ENCODE data around the gene ZNF212.

The ZNF212 gene

DNA sequence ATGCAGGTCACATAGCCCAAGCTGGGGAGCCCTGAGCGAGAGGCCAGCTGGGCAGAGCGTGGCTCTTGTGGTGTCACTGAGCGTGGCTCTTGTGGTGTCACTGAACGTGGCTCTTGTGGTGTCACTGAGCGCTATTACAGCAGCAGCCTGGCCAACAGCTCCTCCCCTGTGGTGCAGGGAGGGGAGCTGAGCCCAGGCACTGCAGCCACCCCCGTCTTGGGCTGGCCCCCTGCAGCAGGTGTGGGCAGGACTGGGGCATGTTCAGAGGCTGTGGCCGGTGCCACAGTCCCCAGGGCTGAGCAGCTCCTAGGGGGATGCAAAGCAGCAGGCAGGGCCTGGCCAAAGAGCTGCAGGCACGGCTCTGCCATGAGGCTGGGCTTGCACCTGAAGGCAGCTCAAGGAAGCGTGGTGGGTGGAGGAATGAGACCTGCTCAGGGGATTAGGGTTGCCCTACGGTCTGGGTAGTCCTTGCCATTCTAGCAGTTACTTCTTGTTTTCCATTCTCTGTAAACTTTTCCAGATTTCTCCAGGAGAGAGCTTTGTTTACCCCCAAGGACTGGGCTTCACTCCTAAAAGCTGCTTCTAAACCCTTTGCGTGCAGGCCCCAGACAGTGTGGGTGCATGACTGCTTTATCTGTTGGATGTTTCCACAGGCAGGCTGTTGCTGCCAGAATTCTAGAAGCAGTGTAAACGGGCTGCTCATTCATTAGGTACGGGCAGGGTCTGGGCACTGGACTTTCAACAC, 51.8 kb downstream of the ZNF212 start:
- Histone ChIP-seq H3K27ac (replicated peaks) (no peak overlapping the region), H3K27me3 (ENCODE audit: insufficient read depth, poor library complexity, severe bottlenecking) (no peaks in the 10 kb centered on the region), H3K4me3 (replicated peaks; ENCODE audit: insufficient read depth, low read length) (no peak overlapping the region)
- TF ChIP-seq POLR2AphosphoS5 (IDR thresholded peaks at IDR 0.05; ENCODE audit: low read depth) (no peak), SPI1 (IDR thresholded peaks at IDR 0.05; ENCODE audit: borderline replicate concordance, low read depth) (no peak)
- TF ChIP-seq, protein P1, sequence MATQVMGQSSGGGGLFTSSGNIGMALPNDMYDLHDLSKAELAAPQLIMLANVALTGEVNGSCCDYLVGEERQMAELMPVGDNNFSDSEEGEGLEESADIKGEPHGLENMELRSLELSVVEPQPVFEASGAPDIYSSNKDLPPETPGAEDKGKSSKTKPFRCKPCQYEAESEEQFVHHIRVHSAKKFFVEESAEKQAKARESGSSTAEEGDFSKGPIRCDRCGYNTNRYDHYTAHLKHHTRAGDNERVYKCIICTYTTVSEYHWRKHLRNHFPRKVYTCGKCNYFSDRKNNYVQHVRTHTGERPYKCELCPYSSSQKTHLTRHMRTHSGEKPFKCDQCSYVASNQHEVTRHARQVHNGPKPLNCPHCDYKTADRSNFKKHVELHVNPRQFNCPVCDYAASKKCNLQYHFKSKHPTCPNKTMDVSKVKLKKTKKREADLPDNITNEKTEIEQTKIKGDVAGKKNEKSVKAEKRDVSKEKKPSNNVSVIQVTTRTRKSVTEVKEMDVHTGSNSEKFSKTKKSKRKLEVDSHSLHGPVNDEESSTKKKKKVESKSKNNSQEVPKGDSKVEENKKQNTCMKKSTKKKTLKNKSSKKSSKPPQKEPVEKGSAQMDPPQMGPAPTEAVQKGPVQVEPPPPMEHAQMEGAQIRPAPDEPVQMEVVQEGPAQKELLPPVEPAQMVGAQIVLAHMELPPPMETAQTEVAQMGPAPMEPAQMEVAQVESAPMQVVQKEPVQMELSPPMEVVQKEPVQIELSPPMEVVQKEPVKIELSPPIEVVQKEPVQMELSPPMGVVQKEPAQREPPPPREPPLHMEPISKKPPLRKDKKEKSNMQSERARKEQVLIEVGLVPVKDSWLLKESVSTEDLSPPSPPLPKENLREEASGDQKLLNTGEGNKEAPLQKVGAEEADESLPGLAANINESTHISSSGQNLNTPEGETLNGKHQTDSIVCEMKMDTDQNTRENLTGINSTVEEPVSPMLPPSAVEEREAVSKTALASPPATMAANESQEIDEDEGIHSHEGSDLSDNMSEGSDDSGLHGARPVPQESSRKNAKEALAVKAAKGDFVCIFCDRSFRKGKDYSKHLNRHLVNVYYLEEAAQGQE (IDR thresholded peaks at IDR 0.05; ENCODE audit: insufficient replicate concordance, low read depth) = no peak
- DNase-seq (ENCODE audit: low read depth in 1 of 2, low spot score in 1 of 2) = no peak

DNA sequence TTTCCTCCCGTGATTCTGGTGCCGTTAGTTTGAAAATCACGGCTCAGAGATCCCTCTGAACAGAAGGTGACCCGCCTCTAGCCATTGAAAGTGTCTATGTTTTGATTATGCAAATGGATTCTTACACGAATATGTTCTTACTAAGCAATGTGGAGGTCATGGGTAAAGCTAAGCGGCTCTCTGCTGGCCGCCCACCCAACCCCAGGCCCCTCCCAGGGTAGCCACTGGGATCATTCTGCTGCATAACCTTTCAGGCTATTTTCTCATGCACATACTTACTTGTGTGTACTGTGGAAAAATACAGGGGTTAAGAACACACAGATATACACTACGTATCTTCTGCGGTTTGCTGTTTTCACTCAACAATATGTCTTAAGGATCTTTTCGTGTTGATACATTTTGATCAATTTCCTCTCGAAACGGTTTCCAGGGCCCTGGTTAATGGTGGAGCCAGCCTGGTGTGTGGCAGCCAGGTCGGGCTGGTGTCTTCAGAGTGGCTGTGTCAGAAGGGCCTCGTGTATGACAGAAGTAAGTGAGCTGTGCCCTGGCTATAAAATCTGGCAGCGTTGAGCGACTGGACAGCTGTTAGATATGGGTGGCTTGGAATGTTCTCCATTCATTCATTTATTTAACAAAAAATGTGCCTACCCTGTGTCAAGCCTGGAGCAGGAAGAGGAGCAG, 52.5 kb downstream of the ZNF212 start:
- TF ChIP-seq, protein P1 (IDR thresholded peaks at IDR 0.05; ENCODE audit: insufficient replicate concordance, low read depth) = no peak
- TF ChIP-seq SPI1 (IDR thresholded peaks at IDR 0.05; ENCODE audit: borderline replicate concordance, low read depth) = no peak
- H3K4me3 ChIP-seq (replicated peaks; ENCODE audit: insufficient read depth, low read length) = no peak overlapping the region
- H3K27ac ChIP-seq (replicated peaks) = no peak overlapping the region
- DNase-seq (ENCODE audit: low read depth in 1 of 2, low spot score in 1 of 2) = no peak
- no peaks in the 10 kb centered on the region for H3K27me3 ChIP-seq (ENCODE audit: insufficient read depth, poor library complexity, severe bottlenecking)

DNA sequence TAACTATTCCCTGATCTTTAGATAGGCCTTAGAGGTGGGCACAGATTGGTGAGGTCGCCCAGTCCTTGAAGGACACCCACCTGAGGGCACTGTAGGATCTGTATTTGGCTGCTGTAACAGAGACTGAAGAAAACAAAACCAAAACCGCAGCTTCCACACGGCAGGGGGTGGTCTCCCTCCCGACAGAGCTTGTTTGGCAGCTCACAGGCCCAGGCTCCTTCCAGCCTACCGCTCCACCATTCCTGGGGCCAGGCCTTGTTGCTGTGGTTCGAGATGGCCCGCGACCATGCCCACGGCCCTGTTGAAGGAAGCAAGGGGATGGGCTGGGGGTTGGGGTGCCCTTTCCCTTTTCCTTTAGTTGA, 53.0 kb downstream of the ZNF212 start:
- Histone ChIP-seq H3K4me3 (replicated peaks; ENCODE audit: insufficient read depth, low read length) (no peak overlapping the region), H3K27ac (replicated peaks) (no peak overlapping the region), H3K27me3 (ENCODE audit: insufficient read depth, poor library complexity, severe bottlenecking) (no peaks in the 10 kb centered on the region)
- TF ChIP-seq POLR2AphosphoS5 (IDR thresholded peaks at IDR 0.05; ENCODE audit: low read depth) (no peak), GABPA (IDR thresholded peaks at IDR 0.05; ENCODE audit: low read depth) (no peak), SPI1 (IDR thresholded peaks at IDR 0.05; ENCODE audit: borderline replicate concordance, low read depth) (no peak)
- TF ChIP-seq, protein P1 (IDR thresholded peaks at IDR 0.05; ENCODE audit: insufficient replicate concordance, low read depth) = no peak
- TF ChIP-seq, protein P2, sequence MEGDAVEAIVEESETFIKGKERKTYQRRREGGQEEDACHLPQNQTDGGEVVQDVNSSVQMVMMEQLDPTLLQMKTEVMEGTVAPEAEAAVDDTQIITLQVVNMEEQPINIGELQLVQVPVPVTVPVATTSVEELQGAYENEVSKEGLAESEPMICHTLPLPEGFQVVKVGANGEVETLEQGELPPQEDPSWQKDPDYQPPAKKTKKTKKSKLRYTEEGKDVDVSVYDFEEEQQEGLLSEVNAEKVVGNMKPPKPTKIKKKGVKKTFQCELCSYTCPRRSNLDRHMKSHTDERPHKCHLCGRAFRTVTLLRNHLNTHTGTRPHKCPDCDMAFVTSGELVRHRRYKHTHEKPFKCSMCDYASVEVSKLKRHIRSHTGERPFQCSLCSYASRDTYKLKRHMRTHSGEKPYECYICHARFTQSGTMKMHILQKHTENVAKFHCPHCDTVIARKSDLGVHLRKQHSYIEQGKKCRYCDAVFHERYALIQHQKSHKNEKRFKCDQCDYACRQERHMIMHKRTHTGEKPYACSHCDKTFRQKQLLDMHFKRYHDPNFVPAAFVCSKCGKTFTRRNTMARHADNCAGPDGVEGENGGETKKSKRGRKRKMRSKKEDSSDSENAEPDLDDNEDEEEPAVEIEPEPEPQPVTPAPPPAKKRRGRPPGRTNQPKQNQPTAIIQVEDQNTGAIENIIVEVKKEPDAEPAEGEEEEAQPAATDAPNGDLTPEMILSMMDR (IDR thresholded peaks at IDR 0.05; ENCODE audit: insufficient read depth, low read length) = no peak
- DNase-seq (ENCODE audit: low read depth in 1 of 2, low spot score in 1 of 2) = no peak

DNA sequence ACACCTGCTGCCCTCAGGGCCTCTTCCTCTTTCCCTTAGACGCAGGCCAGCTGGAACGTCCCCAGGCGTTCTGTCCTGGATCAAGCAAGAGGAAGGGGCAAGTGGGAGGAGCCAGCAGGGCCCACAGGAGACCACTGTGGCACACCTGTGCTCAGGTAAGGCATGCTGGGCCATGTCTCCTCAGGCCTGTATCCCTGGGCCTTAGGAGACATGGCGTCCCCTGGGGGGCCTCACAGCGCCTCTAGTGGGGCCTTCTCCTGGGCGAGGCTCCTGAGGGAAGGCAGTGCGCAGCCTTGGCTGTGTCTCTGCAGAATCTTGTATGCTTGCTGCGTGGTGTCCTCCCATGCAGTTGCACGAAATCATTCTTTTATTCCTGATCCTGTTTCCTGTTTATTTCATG, 53.9 kb downstream of the ZNF212 start:
- H3K27me3 ChIP-seq (ENCODE audit: insufficient read depth, poor library complexity, severe bottlenecking) = no peaks in the 10 kb centered on the region
- no peak for TF ChIP-seq POLR2AphosphoS5 (IDR thresholded peaks at IDR 0.05; ENCODE audit: low read depth)
- TF ChIP-seq, protein P1 (IDR thresholded peaks at IDR 0.05; ENCODE audit: insufficient replicate concordance, low read depth) = no peak
- no peak for TF ChIP-seq GABPA (IDR thresholded peaks at IDR 0.05; ENCODE audit: low read depth)
- TF ChIP-seq, protein P2 (IDR thresholded peaks at IDR 0.05; ENCODE audit: insufficient read depth, low read length) = no peak
- TF ChIP-seq SPI1 (IDR thresholded peaks at IDR 0.05; ENCODE audit: borderline replicate concordance, low read depth) = no peak
- no peak overlapping the region for H3K4me3 ChIP-seq (replicated peaks; ENCODE audit: insufficient read depth, low read length)
- no peak overlapping the region for H3K27ac ChIP-seq (replicated peaks)
- no peak for DNase-seq (ENCODE audit: low read depth in 1 of 2, low spot score in 1 of 2)

Measured in HL-60 (cell line).